ENCODE measurements around the gene TNNI3K.
"Not testable (repeated sequence)": the region's sequence is repeated elsewhere in the genome, so short reads cannot be mapped to it uniquely, and the experiment has no call there.

Gene TNNI3K

GRCh38 chr1:74235153-74235552 is at the start of gene TNNI3K:
TNNI3K (plus strand) TSS chr1:74235387; CDS start chr1:74235452, 65 bp downstream.
- no peak for DNase-seq (ENCODE audit: low spot score)

GRCh38 chr1:74193908-74194307 is 41.3 kb upstream of the TNNI3K start:
- DNase-seq (ENCODE audit: low spot score) = no peak

- no peak for DNase-seq (ENCODE audit: low spot score)
These were observed 39.8 kb upstream of the TNNI3K start for GRCh38 chr1:74195339-74195738.

GRCh38 chr1:74197255-74197654 is 37.9 kb upstream of the TNNI3K start:
- no peak for DNase-seq (ENCODE audit: low spot score)

GRCh38 chr1:74197657-74198552 is 37.3 kb upstream of the TNNI3K start, which contains the start of the genes FPGT and LRRIQ3:
FPGT (plus strand) TSS chr1:74198242; CDS start chr1:74198279, 37 bp downstream.
LRRIQ3 (minus strand) TSS chr1:74198176; CDS start chr1:74183684, 14,492 bp downstream.
- DNase-seq (ENCODE audit: low spot score) = peak; percentile 92

- no peak for DNase-seq (ENCODE audit: low spot score)
These were observed 35.7 kb upstream of the TNNI3K start for GRCh38 chr1:74199504-74199903.

- no peak for DNase-seq (ENCODE audit: low spot score)
These were observed 29.9 kb upstream of the TNNI3K start for GRCh38 chr1:74205266-74205665.

GRCh38 chr1:74215229-74215628 is 20.0 kb upstream of the TNNI3K start:
- no peak for DNase-seq (ENCODE audit: low spot score)

GRCh38 chr1:74222701-74223100 is 12.5 kb upstream of the TNNI3K start:
- DNase-seq (ENCODE audit: low spot score) = no peak

GRCh38 chr1:74223453-74223852 is 11.7 kb upstream of the TNNI3K start:
- no peak for DNase-seq (ENCODE audit: low spot score)

- no peak for DNase-seq (ENCODE audit: low spot score)
These were observed 1.3 kb downstream of the TNNI3K start for GRCh38 chr1:74236440-74236839.

- no peak for DNase-seq (ENCODE audit: low spot score)
These were observed 1.8 kb downstream of the TNNI3K start for GRCh38 chr1:74237035-74237434.

GRCh38 chr1:74237787-74238186 is 2.6 kb downstream of the TNNI3K start:
- DNase-seq (ENCODE audit: low spot score) = no peak

GRCh38 chr1:74245168-74245772 is 10.1 kb downstream of the TNNI3K start:
- no peak for DNase-seq (ENCODE audit: low spot score)

- no peak for DNase-seq (ENCODE audit: low spot score)
These were observed 11.1 kb downstream of the TNNI3K start for GRCh38 chr1:74246315-74246714.

GRCh38 chr1:74247881-74248528 is 12.8 kb downstream of the TNNI3K start:
- no peak for DNase-seq (ENCODE audit: low spot score)

GRCh38 chr1:74253243-74253824 is 18.1 kb downstream of the TNNI3K start:
- not testable (repeated sequence) for DNase-seq (ENCODE audit: low spot score)

GRCh38 chr1:74266001-74266400 is 30.8 kb downstream of the TNNI3K start:
- no peak for DNase-seq (ENCODE audit: low spot score)

- DNase-seq (ENCODE audit: low spot score) = no peak
These were observed 36.3 kb downstream of the TNNI3K start for GRCh38 chr1:74271503-74271902.

GRCh38 chr1:74280642-74281396 is 45.6 kb downstream of the TNNI3K start:
- DNase-seq (ENCODE audit: low spot score) = no peak

GRCh38 chr1:74286414-74286813 is 51.2 kb downstream of the TNNI3K start:
- DNase-seq (ENCODE audit: low spot score) = no peak

- no peak for DNase-seq (ENCODE audit: low spot score)
These were observed 79.3 kb downstream of the TNNI3K start for GRCh38 chr1:74314438-74314837.

Data from kidney capillary endothelial cell (primary cell).